ENCODE data around the gene TACR1. TPM values are rescaled to one million over a fixed set of nuclear protein-coding genes. Genes with fewer than 3 reads are reported as not detected.

TACR1 gene
- total and polyA plus RNA-seq, 2 of the 13 experiments (the other 11 are each of a cell fraction or from before 2014, with no cell fraction given): not detected

- peak; percentile 12; the same call in 1 of the 2 replicates for TF ChIP-seq RAD21 (CRISPR knock-in tag; IDR thresholded peaks at IDR 0.05)
- TF ChIP-seq TBP (CRISPR knock-in tag; IDR thresholded peaks at IDR 0.05): no peak
- TF ChIP-seq RBAK (CRISPR knock-in tag; IDR thresholded peaks at IDR 0.05): peak; percentile 91; the same call in 1 of the 2 replicates
- TF ChIP-seq FOSL2 (CRISPR knock-in tag; IDR thresholded peaks at IDR 0.05): peak; percentile 87
- TF ChIP-seq HOXA5 (CRISPR knock-in tag; IDR thresholded peaks at IDR 0.05): peak; percentile 96
- TF ChIP-seq ZBTB21 (CRISPR knock-in tag; IDR thresholded peaks at IDR 0.05): no peak
- peak; percentile 79; the same call in 1 of the 2 replicates for TF ChIP-seq ZBTB43 (CRISPR knock-in tag; conservative IDR thresholded peaks at IDR 0.05)
- TF ChIP-seq NR1H2 (CRISPR knock-in tag; IDR thresholded peaks at IDR 0.05; ENCODE audit: borderline replicate concordance, low read depth): no peak
- TF ChIP-seq NKX3-1 (CRISPR knock-in tag; IDR thresholded peaks at IDR 0.05): peak; percentile 89; the same call in 1 of the 2 replicates
- no peak for TF ChIP-seq SETDB1 (CRISPR knock-in tag; IDR thresholded peaks at IDR 0.05; ENCODE audit: borderline replicate concordance)
- no peak for TF ChIP-seq TSC22D2 (CRISPR knock-in tag; IDR thresholded peaks at IDR 0.05; ENCODE audit: borderline replicate concordance)
- peak; percentile 94 for TF ChIP-seq ZSCAN9 (CRISPR knock-in tag; IDR thresholded peaks at IDR 0.05; ENCODE audit: borderline replicate concordance)
- TF ChIP-seq SOX6 (IDR thresholded peaks at IDR 0.05): no peak
- peak; percentile 87 for TF ChIP-seq SOX6 (CRISPR knock-in tag; IDR thresholded peaks at IDR 0.05)
- TF ChIP-seq SIN3A (IDR thresholded peaks at IDR 0.05; ENCODE audit: borderline replicate concordance, low read depth, low read length): no peak
- no peak for TF ChIP-seq RBM22 (optimal IDR thresholded peaks at IDR 0.05; ENCODE audit: low read length)
- peak; percentile 88 for TF ChIP-seq FOXO1 (CRISPR knock-in tag; IDR thresholded peaks at IDR 0.05)
- TF ChIP-seq CREB3 (CRISPR knock-in tag; IDR thresholded peaks at IDR 0.05): no peak
- TF ChIP-seq KLF12 (CRISPR knock-in tag; IDR thresholded peaks at IDR 0.05; ENCODE audit: borderline replicate concordance): 0 out of 2 replicates have a peak, but pooled peaks have one; percentile 44
- TF ChIP-seq ZNF20 (CRISPR knock-in tag; IDR thresholded peaks at IDR 0.05): no peak
- TF ChIP-seq KDM6A (CRISPR knock-in tag; IDR thresholded peaks at IDR 0.05; ENCODE audit: low read depth): peak; percentile 64
- TF ChIP-seq NR2F1 (CRISPR knock-in tag; IDR thresholded peaks at IDR 0.05): peak; percentile 80 to 87
- peak; percentile 91; the same call in 1 of the 2 replicates for TF ChIP-seq FOXK1 (CRISPR knock-in tag; IDR thresholded peaks at IDR 0.05; ENCODE audit: borderline replicate concordance, low read depth)
- 0 out of 2 replicates have a peak, but pooled peaks have one; percentile 24 for TF ChIP-seq HBP1 (CRISPR knock-in tag; IDR thresholded peaks at IDR 0.05; ENCODE audit: low read depth)
- no peak for TF ChIP-seq ZBTB37 (CRISPR knock-in tag; IDR thresholded peaks at IDR 0.05)
- TF ChIP-seq SIX4 (CRISPR knock-in tag; IDR thresholded peaks at IDR 0.05): peak; percentile 72; the same call in 1 of the 2 replicates
- no peak for TF ChIP-seq GZF1 (CRISPR knock-in tag; IDR thresholded peaks at IDR 0.05)
- TF ChIP-seq ZNF335 (CRISPR knock-in tag; IDR thresholded peaks at IDR 0.05): peak; percentile 49; the same call in 1 of the 2 replicates
- no peak for TF ChIP-seq JUNB (CRISPR knock-in tag; IDR thresholded peaks at IDR 0.05; ENCODE audit: borderline replicate concordance)
These were observed 46.1 kb downstream of the TACR1 start (continued) for GRCh38 chr2:75153221-75153620.
